K562 (cell line): ENCODE results near the gene MRPL30. TPM values are rescaled to one million over a fixed set of nuclear protein-coding genes. Genes with fewer than 3 reads are reported as not detected.
A peak's percentile ranks its signal among the peaks of the same experiment; 100 is the strongest.

Source experiments
- ARID1B ChIP-seq: fragments of 450-650 bp; IDR thresholded peaks from 2 replicates; pipeline ENCODE4 v1.6.1; 2016; ENCODE audit warnings: antibody characterized with exemption, mild to moderate bottlenecking, inconsistent platforms
- ARID2 ChIP-seq: fragments of 450-650 bp; IDR thresholded peaks from 2 replicates; pipeline ENCODE4 v1.6.1; 2017; ENCODE audit warnings: antibody characterized with exemption, mild to moderate bottlenecking
- ELK1 ChIP-seq: sonication (generic); formaldehyde crosslinking; IDR thresholded peaks from 2 replicates; pipeline ENCODE4 v1.8.1; 2022; ENCODE audit warnings: missing genetic modification reagents
- ETV5 ChIP-seq: sonication (generic); formaldehyde crosslinking; IDR thresholded peaks from 2 replicates; pipeline ENCODE4 v1.4.0; 2020; ENCODE audit warnings: low read depth, mild to moderate bottlenecking, missing genetic modification reagents
- KAT2B ChIP-seq: IDR thresholded peaks from one replicate; pipeline ENCODE4 v1.6.1; 2012; ENCODE audit warnings: low read depth, mild to moderate bottlenecking, control low read depth, inconsistent platforms, low read length, moderate library complexity
- KAT7 ChIP-seq: sonication (generic); formaldehyde crosslinking; IDR thresholded peaks from 2 replicates; pipeline ENCODE4 v1.8.0; 2022; ENCODE audit warnings: missing genetic modification reagents, mild to moderate bottlenecking, borderline replicate concordance
- MED1 ChIP-seq: sonication (generic); formaldehyde crosslinking; IDR thresholded peaks from 2 replicates; pipeline ENCODE4 v1.8.1; 2023; ENCODE audit warnings: missing genetic modification reagents, borderline replicate concordance
- POLR3A ChIP-seq: IDR thresholded peaks from 2 replicates; pipeline ENCODE4 v1.6.1; 2011; ENCODE audit warnings: borderline replicate concordance, mild to moderate bottlenecking, moderate library complexity; ENCODE audit not compliant: insufficient read length, insufficient read depth; ENCODE audit errors: extremely low read depth
- PTBP1 ChIP-seq: fragments of 200-400 bp; formaldehyde crosslinking; IDR thresholded peaks from 2 replicates; pipeline ENCODE4 v1.6.1; 2017; ENCODE audit warnings: low read depth, low read length
- SAFB2 ChIP-seq: fragments of 200-400 bp; formaldehyde crosslinking; IDR thresholded peaks from 2 replicates; pipeline ENCODE4 v1.6.1; 2018; ENCODE audit warnings: borderline replicate concordance, low read length, low read depth, moderate library complexity; ENCODE audit not compliant: severe bottlenecking
- SMAD2 ChIP-seq: fragments of 150-350 bp; IDR thresholded peaks from 2 replicates; pipeline ENCODE4 v1.6.1; 2014; ENCODE audit warnings: low read depth, mild to moderate bottlenecking, low read length
- TBL1XR1 ChIP-seq, 2 experiments: IDR thresholded peaks; 2 replicates each; pipeline ENCODE4 v1.6.1; 2012; ENCODE audit warnings: improper control_type of control experiment in 2 of 2, low read length in 2 of 2, mild to moderate bottlenecking in 1 of 2
- TRIM24 ChIP-seq, 2 experiments: fragments of 450-650 bp; IDR thresholded peaks; 2 replicates each; pipeline ENCODE4 v1.6.1; 2016
- XRCC4 ChIP-seq: IDR thresholded peaks from one replicate; pipeline ENCODE4 v1.6.1; 2011; ENCODE audit not compliant: insufficient read depth, insufficient read length; ENCODE audit errors: extremely low read depth
- ZBTB7A ChIP-seq: IDR thresholded peaks from 2 replicates; pipeline ENCODE4 v1.6.1; 2011; ENCODE audit warnings: low read depth, mild to moderate bottlenecking, low read length, moderate library complexity, borderline replicate concordance; ENCODE audit not compliant: control insufficient read depth
- ZEB2 ChIP-seq: fragments of 450-650 bp; IDR thresholded peaks from 2 replicates; pipeline ENCODE4 v1.6.1; 2016
- ZNF512 ChIP-seq: IDR thresholded peaks from 2 replicates; pipeline ENCODE4 v1.6.1; 2016; ENCODE audit warnings: missing genetic modification characterization, missing compliant biosample characterization
- polyA plus RNA-seq, 8 experiments: library from polyadenylated mRNA; depleted of rRNA in 4 of 8; stranded (reverse) in 5 of 8; unstranded in 3 of 8; fragments of >200 nt; fragmentation: Nextera tagmentation in 2 of 8; fragmentation: Illumina TruSeq in 1 of 8; extraction: Ambion mirVana in 2 of 8; extraction: Trizol in 1 of 8; gene quantifications; 2 replicates each; pipeline versions ENCODE4 v1.2.1 to v1.2.3, GENCODE V29; 2011 to 2014; ENCODE audit warnings: inconsistent platforms in 1 of 8, missing spikeins in 1 of 8
- total RNA-seq, 7 experiments: library from RNA; depleted of rRNA in 6 of 7; stranded (reverse); fragments of >200 nt in 6 of 7; fragmentation: Illumina TruSeq in 2 of 7; extraction: Trizol in 2 of 7; gene quantifications; 2 replicates each; pipeline versions ENCODE4 v1.2.1 to v1.2.3, GENCODE V29; 2011 to 2021; ENCODE audit warnings: low replicate concordance in 1 of 7
- TF ChIP-seq, protein P1 (sequence below): fragments of 450-650 bp; IDR thresholded peaks from 2 replicates; pipeline ENCODE4 v1.6.1; 2018; ENCODE audit warnings: mild to moderate bottlenecking, low read depth; ENCODE audit not compliant: partially characterized antibody
- TF ChIP-seq, protein P2 (sequence below), 2 experiments: fragments of 250-450 bp in 1 of 2; fragments of 450-650 bp in 1 of 2; sonication (Bioruptor Pico) in 1 of 2; IDR thresholded peaks; 2 replicates each; pipeline versions ENCODE4 v1.6.1 to v1.8.0; 2016 to 2021; ENCODE audit warnings: mild to moderate bottlenecking in 2 of 2, moderate library complexity in 2 of 2, missing compliant biosample characterization in 1 of 2, missing genetic modification characterization in 1 of 2
- TF ChIP-seq, protein P3 (sequence below), 3 experiments: fragments of 200-800 bp in 1 of 3; sonication (Bioruptor generic) in 1 of 3; sonication (generic) in 1 of 3; formaldehyde crosslinking in 1 of 3; IDR thresholded peaks; 2 replicates each; pipeline versions ENCODE4 v1.6.1 to v1.8.0; 2016 to 2022; ENCODE audit warnings: mild to moderate bottlenecking in 2 of 3, missing compliant biosample characterization in 2 of 3, missing genetic modification characterization in 2 of 3, missing genetic modification reagents in 1 of 3

Gene MRPL30
- total and polyA plus RNA-seq, 9 of the 15 experiments (the other 6 are each of a cell fraction or from before 2014, with no cell fraction given): 63.3 to 130 (median 87.0) TPM

DNA sequence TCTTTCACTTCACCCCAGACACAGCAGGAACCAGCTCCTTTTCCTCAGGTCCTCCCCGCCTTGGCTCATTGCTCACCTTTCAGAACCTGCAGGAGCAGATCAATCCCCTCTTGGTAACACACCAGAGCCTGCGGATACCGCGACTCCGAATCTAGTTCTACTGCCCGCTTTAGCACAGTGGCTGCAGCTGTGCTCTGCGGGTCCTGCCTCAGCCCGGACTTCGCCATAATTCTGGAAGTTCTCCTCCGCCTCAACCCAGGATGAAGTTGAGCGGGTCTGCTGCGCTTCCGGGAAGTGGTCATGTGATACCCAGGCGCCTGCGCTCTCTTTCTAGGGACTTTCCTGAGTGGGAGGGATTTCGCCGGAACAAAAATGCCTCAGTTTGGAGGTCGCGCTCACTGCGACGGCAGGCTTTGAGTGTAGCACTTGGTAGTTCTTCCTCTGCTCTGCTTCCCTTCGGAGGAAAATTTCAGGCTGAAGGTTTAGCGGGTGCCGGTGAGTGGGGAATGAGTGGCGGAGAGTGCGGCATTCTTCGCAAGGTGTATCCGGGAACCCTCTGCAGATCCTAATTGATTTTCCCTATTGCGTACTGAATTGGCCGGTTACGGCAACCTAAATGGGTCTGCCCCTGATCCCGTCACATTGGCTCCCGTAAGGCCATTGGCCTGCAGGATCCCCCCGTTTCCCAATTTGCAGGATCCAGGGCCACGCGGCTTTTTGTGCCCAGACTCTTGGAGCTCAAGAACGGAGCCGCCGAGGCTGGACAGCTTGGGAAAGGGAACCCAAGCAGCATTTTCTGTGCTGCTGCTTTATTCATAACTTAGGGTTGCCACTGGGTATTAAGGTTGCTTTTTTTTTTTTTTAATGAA is at the start of gene MRPL30, which contains the start of gene MITD1 (continued):
- TF ChIP-seq ZNF512 (tag) (no peak), TBL1XR1 (IDR thresholded peaks at IDR 0.05; ENCODE audit: low read length in 2 of 2) (peak; percentile 67 to 74; a peak in 2 of 4 replicates), KAT7 (peak; percentile 81; the same call in 1 of the 2 replicates), ZBTB7A (peak; percentile 71; the same call in 1 of the 2 replicates), KAT2B (no peak), POLR3A (no peak), TRIM24 (IDR thresholded peaks at IDR 0.05) (peak in 1 of 2 experiments; percentile 99; a peak in 2 of 4 replicates), ELK1 (CRISPR knock-in tag) (no peak), PTBP1 (no peak), ARID2 (no peak), ETV5 (CRISPR knock-in tag) (peak; percentile 66; the same call in 1 of the 2 replicates), ZEB2 (peak; percentile 98), XRCC4 (no peak), ARID1B (peak; percentile 22; the same call in 1 of the 2 replicates), SMAD2 (no peak), SAFB2 (no peak), MED1 (CRISPR knock-in tag) (no peak)
- TF ChIP-seq, protein P1, sequence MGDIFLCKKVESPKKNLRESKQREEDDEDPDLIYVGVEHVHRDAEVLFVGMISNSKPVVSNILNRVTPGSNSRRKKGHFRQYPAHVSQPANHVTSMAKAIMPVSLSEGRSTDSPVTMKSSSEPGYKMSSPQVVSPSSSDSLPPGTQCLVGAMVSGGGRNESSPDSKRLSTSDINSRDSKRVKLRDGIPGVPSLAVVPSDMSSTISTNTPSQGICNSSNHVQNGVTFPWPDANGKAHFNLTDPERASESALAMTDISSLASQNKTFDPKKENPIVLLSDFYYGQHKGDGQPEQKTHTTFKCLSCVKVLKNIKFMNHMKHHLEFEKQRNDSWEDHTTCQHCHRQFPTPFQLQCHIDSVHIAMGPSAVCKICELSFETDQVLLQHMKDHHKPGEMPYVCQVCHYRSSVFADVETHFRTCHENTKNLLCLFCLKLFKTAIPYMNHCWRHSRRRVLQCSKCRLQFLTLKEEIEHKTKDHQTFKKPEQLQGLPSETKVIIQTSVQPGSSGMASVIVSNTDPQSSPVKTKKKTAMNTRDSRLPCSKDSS: no peak
- TF ChIP-seq, protein P2, sequence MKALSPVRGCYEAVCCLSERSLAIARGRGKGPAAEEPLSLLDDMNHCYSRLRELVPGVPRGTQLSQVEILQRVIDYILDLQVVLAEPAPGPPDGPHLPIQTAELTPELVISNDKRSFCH (CRISPR knock-in tag; IDR thresholded peaks at IDR 0.05): no peak
- TF ChIP-seq, protein P2 (tag; IDR thresholded peaks at IDR 0.05): no peak
- TF ChIP-seq, protein P3, sequence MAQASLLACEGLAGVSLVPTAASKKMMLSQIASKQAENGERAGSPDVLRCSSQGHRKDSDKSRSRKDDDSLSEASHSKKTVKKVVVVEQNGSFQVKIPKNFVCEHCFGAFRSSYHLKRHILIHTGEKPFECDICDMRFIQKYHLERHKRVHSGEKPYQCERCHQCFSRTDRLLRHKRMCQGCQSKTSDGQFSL (CRISPR knock-in tag; IDR thresholded peaks at IDR 0.05): no peak
- TF ChIP-seq, protein P3 (tag; IDR thresholded peaks at IDR 0.05): no peak
